Hematopoietic multipotent progenitor cell (in vitro differentiated cells): ENCODE measurements around the gene ETV6. TPM values are rescaled to one million over a fixed set of nuclear protein-coding genes. Genes with fewer than 3 reads are reported as not detected.
A peak's percentile ranks its signal among the peaks of the same experiment; 100 is the strongest.

ENCODE experiments used
- DNase-seq, 3 donors: peaks; one replicate each; pipeline ENCODE4 v3.0.0-alpha.2; 2011 to 2015; ENCODE audit warnings: low read depth in 2 of 3, low spot score in 2 of 3
- total RNA-seq: library from RNA; depleted of rRNA; stranded (reverse); fragments of >200 nt; gene quantifications from one replicate; pipeline ENCODE4 v1.2.3, GENCODE V29; 2012

The ETV6 gene
- total RNA-seq, 1 donor, result 99.9 TPM

GRCh38 chr12:11755302-11755930, 105.9 kb downstream of the ETV6 start:
- DNase-seq, result no peak

- DNase-seq, result no peak
These were observed 106.5 kb downstream of the ETV6 start for GRCh38 chr12:11756022-11756421.

GRCh38 chr12:11756523-11756922, 107.0 kb downstream of the ETV6 start:
- no peak for DNase-seq

GRCh38 chr12:11757095-11757494, 107.6 kb downstream of the ETV6 start:
- DNase-seq, result no peak

DNA sequence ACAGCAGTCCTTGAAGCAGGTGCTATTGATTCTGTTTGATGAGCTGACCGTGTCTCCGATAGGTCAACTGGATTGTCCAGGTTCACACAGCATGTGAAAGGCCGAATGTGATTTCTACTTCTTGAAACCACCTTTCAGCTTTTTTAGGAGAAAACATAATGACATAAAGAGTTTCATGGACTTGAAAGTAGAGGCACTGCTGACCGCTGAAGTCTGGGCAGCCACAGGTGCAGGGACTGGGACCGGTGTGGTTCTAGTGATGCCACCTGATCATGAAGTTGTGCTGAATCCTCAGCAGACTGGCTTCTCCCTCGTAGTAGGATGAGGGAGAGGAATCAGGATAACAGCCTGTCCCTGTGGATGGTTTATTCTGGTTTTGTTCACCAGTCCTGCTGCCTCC, 108.1 kb downstream of the ETV6 start:
- no peak for DNase-seq

DNA sequence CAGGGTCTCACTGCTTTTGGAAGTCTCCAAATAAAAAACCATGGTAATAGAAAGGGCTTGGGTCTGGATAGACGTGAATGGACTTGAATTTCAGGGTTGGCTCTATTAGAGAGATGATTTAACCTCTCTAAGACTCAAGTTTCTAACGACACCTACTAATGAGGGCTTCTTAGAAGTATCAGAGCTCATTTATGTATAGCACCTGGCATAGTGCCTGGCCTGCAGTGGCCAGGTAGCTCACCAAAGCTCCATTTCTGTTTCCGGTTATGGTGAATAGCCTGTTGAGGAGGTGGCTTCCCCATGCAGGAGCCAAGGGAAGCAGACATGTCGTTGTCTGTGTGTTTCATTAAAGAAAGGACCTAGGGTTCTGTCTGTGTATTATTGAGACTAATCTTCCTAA, 108.6 kb downstream of the ETV6 start:
- DNase-seq, result no peak

- no peak for DNase-seq
These were observed 109.3 kb downstream of the ETV6 start for GRCh38 chr12:11758510-11759493.

DNA sequence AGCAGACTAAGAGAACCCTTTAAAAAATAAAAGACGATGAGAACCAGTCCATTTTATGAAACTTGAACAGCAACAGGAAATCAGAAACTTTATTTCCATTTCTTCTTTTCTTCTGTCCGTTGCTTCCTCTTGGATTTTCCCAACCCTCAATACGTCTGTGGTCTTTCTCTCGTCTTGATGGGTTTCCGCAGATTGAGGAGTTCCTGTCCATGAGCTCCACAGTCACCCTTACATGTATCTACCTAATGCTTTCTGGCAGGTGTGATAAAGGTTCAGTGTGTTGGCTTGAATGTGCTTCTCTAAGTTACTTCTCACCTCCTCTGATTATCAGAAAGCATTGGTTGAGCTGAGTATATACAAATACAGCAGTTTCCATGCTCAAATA, 110.0 kb downstream of the ETV6 start:
- DNase-seq, result no peak

DNA sequence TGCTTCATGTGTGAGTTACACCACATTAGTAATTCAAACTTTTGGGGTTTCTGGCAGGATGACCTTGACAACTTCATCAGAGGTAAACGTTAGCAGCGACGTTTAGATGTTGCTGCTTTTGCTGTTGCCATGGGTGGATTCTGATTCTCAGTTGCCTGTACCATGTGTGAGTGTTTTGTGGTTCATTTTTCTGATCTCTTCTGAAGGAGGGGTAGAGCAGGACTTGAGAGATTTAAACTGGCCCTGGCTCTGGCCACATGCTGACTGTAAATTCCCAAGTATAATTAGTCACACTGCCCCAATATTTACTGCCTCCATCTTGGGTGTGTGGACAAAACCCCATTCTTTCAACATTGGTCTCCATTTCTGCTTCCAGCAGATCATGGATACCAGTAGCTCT, 110.4 kb downstream of the ETV6 start:
- no peak for DNase-seq

DNA sequence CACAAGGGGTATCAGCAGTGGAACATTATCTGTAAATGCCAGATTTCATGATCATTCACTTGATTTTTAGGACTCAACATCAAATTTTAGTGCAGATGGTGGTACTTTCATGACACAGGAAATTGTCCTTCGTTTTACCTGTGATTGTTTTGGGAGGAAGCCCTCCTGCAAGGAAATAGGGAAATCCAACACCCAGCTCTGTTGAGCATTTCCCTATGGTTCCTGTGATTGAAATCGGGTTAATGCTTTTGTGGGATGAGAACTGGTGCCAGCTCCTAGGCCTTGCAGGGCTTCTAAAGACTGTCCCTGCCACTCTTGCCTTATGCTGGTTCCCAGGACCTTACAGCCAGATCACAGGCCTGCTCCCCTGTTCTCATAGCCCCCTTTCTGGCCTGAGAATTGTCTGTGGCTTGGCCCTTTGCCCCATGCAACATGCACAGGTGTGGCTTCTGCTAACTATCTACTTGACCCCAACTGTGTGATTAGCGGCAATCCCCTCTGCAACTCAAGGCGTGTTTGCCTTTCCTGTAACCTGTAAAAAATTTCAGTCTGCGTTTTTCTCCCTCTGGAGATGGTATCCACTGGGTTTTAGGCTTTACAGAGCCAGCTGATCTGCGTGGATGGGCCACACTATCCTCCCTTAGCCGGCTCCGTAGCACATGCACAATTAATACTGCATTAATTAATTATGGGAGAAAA, 112.5 kb downstream of the ETV6 start:
- DNase-seq, result no peak

GRCh38 chr12:11762723-11763326, 113.4 kb downstream of the ETV6 start:
- DNase-seq, result no peak

DNA sequence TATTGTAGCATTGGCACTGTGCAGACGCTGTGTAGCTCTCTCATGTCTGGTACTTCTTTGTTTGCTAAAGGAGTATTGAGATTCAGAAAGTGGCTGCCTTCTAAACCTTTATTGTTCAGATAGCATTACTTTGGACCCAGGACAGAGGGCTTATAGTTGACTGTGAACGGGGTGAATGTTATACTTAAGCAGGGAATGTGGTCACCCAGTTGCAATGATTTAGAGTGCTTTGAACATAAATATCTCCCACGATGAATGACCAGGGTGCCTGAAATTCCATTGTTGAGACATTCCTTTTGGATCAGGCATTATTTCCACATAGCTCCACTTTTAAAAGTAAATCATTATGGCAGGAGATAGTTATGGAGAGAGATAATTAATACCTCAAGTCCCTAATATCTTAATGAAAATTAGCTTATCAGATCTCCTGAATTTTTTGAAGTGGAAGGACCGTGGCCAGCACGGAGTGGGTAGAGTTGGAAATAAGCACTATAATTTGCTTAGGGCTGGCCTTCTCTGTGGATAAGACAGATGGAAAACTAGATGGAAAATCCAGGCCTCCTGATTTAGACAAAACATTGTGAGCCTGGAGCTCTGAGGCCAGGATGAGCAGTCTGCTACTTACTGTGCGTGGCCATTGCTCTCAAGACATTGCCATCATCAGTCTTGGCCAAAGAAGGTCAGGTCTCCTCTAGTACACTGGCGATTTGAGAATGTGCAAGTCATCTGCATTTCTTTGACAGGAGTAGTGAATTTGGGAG, 114.5 kb downstream of the ETV6 start:
- DNase-seq, result no peak

DNA sequence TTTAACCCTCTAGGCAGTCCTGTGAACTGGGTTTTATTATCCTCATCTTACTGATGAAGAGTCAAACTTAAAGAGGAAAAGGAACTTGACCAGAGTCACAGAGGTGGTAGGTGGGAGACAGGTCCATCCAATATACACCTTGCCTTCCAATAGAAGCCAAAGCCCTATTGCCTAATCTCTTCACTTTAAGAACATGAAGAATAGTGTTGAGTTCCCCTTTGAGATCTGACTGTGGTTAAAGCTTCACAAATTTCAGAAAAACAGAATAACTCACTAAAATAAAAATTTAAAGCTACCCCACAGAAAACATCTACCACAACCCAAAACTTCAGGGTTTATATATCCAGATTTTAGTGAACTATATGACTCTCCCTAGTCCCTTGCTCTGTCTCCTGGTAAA, 115.4 kb downstream of the ETV6 start:
- no peak for DNase-seq

GRCh38 chr12:11765421-11765816, 115.9 kb downstream of the ETV6 start:
- peak in 1 of 3 donors; percentile 70 for DNase-seq

GRCh38 chr12:11765817-11766794, 116.6 kb downstream of the ETV6 start:
- peak in 2 of 3 donors; percentile 70 to 71 for DNase-seq

DNA sequence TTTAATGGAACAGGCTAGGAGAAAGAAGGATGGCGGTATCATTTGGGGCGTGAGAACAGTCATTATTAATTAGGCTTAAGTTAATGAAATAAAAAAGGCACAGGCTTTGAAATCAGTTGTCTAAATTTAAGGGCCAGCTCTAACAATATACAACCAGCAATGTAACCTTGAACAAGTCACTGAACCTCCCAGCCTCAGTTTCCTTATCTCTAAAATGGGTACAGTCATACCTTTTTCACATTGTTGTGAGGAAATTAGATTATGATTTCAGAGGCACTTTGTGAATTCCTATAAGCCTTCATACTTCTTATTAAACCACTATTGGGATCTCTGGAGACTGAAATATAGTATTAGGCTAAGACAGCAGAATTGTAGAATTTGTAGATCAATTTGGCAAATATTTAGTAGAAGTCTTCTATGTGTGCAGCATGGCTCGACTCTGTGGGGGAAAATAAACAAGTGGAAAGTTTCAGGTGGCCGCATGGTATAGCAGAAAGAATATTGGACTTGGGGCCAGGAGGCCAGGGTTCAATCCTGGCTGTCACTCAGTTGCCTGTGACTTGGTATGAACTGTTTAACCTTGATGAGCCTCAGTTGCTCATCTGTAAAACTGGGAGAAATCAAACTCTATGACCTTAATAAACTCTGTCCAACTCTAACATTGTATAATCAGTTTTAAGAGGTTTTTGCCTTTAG, 117.7 kb downstream of the ETV6 start:
- no peak for DNase-seq

DNA sequence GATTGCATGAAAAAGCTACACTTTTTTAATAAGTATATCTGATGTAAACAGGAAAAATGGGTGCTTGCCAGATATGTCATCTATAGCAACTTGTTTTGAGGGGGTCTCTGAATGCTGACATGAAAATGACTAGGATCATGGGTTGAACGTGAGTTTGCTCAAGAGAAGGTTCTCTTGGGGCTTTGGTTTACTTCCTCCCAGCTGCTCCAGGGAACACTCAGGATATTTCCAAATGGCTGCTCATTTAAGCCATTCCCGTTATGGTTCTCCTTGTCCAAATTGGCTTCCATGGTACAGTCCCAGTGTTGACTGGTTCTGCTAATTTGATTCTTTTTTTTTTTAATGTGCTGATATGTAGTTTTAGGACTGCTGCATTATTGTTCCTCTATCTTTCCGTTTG, 118.3 kb downstream of the ETV6 start:
- no peak for DNase-seq

DNA sequence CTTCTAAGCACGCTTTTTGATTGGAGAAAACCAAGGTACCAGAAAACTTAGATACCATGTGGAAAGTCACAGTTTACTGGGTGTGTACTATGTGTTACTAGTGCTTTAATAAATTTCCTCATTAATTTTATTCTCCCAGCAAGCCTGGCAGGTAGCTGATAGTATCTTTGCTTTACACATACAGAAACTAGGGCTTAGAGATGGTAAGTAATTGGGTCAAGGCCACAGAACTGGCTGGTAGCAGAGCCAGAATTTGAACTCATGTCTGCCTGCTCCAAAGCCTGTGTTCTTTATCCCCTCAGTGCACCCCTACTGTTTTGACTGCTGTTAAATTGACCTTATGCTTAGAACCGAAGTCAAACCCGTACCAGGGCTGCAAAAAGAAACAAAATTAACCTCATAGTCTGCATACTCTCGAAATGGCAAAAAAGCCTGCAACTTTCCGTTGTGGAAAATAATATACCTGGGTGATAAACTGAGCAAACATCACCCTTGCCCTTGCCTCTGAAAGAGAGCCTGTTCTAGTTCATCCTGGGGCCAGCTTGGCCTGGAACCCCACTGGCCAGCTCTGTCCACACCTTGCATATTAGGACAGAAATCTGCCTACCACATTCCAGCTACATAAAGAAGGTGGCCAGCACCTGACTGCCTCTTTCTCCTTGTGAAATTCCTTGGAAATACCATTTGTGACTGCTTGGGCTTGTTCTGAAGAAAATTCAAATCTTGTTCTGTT, 118.9 kb downstream of the ETV6 start:
- DNase-seq, result no peak
